Endothelial cell of umbilical vein (primary cell): ENCODE measurements around the gene PLCH1.

Experiments used
- CTCF ChIP-seq, 2 donors: IDR thresholded peaks; 1 replicate in 1 of 2; 2 replicates in 1 of 2; pipeline ENCODE4 v1.5.1; 2011; ENCODE audit warnings: low read length in 2 of 2, mild to moderate bottlenecking in 2 of 2, moderate library complexity in 2 of 2, control low read depth in 1 of 2, inconsistent platforms in 1 of 2, low read depth in 1 of 2; ENCODE audit not compliant: insufficient read depth in 1 of 2; ENCODE audit errors: extremely low read depth in 1 of 2
- EZH2 ChIP-seq: IDR thresholded peaks from 2 replicates; pipeline ENCODE4 v1.6.1; 2012; ENCODE audit warnings: borderline replicate concordance, low read depth, mild to moderate bottlenecking, moderate library complexity, low read length, inconsistent platforms; ENCODE audit not compliant: severe bottlenecking
- FOS ChIP-seq: IDR thresholded peaks from 2 replicates; pipeline ENCODE4 v1.6.1; 2011; ENCODE audit warnings: mild to moderate bottlenecking, low read length, moderate library complexity, borderline replicate concordance; ENCODE audit not compliant: insufficient read depth
- GATA2 ChIP-seq: IDR thresholded peaks from 2 replicates; pipeline ENCODE4 v1.7.0; 2011; ENCODE audit warnings: low read depth, mild to moderate bottlenecking, moderate library complexity, mixed read lengths, low read length; ENCODE audit not compliant: insufficient read length, insufficient read depth
- MYC ChIP-seq: IDR thresholded peaks from one replicate; pipeline ENCODE4 v1.6.1; 2011; ENCODE audit warnings: mild to moderate bottlenecking, low read depth, low read length
- POLR2A ChIP-seq: IDR thresholded peaks from 2 replicates; pipeline ENCODE4 v1.6.1; 2012; ENCODE audit warnings: low read depth, mild to moderate bottlenecking, control low read depth, low read length
- POLR2AphosphoS5 ChIP-seq: IDR thresholded peaks from 2 replicates; pipeline ENCODE4 v1.6.1; 2012; ENCODE audit warnings: low read depth, mild to moderate bottlenecking, control low read depth, low read length, moderate library complexity; ENCODE audit not compliant: insufficient read depth

GRCh38 chr3:155496206-155496605 is 248.7 kb downstream of the PLCH1 start:
- TF ChIP-seq POLR2A (no peak), MYC (no peak), CTCF (IDR thresholded peaks at IDR 0.05; ENCODE audit: extremely low read depth in 1 of 2, insufficient read depth in 1 of 2, low read depth in 1 of 2, low read length in 2 of 2) (no peak), EZH2 (no peak), FOS (no peak), POLR2AphosphoS5 (no peak), GATA2 (no peak)
